ENCODE results near the gene NIT1. TPM values are rescaled to one million over a fixed set of nuclear protein-coding genes. Genes with fewer than 3 reads are reported as not detected.

The NIT1 gene
- total and polyA plus RNA-seq, 10 of the 15 experiments (the other 5 are each of a cell fraction or from before 2014, with no cell fraction given) = 19.2 to 54.4 (median 28.3) TPM

GRCh38 chr1:161068306-161069234, 49.3 kb upstream of the NIT1 start (continued):
- TF ChIP-seq CUX1 (IDR thresholded peaks at IDR 0.05; ENCODE audit: insufficient replicate concordance, low read depth, low read length) (no peak), NBN (IDR thresholded peaks at IDR 0.05) (peak; percentile 32; the same call in 1 of the 2 replicates), USF1 (IDR thresholded peaks at IDR 0.05; ENCODE audit: borderline replicate concordance, extremely low read length, insufficient read depth, low read depth, low read length) (no peak), MTA3 (IDR thresholded peaks at IDR 0.05; ENCODE audit: borderline replicate concordance, low read length) (peak; percentile 88; the same call in 1 of the 2 replicates), POLR2AphosphoS2 (IDR thresholded peaks at IDR 0.05; ENCODE audit: low read depth, low read length) (no peak), IKZF1 (conservative IDR thresholded peaks at IDR 0.05) (no peak; the same call in none of the 2 replicates), IRF5 (IDR thresholded peaks at IDR 0.05; ENCODE audit: borderline replicate concordance) (no peak), HDAC6 (IDR thresholded peaks at IDR 0.05; ENCODE audit: unreplicated experiment) (no peak), USF2 (IDR thresholded peaks at IDR 0.05; ENCODE audit: borderline replicate concordance, low read depth, low read length) (no peak), BCL11A (IDR thresholded peaks at IDR 0.05; ENCODE audit: low read depth, low read length) (no peak), ZBTB4 (CRISPR knock-in tag; IDR thresholded peaks at IDR 0.05) (no peak), MXI1 (IDR thresholded peaks at IDR 0.05; ENCODE audit: low read depth, low read length) (no peak), NFYA (IDR thresholded peaks at IDR 0.05; ENCODE audit: borderline replicate concordance, low read depth, low read length) (no peak), RCOR1 (conservative IDR thresholded peaks at IDR 0.05; ENCODE audit: low read depth, low read length) (no peak), SIX5 (IDR thresholded peaks at IDR 0.05; ENCODE audit: low read depth, low read length, severe bottlenecking) (no peak), ZBED1 (IDR thresholded peaks at IDR 0.05; ENCODE audit: borderline replicate concordance) (peak; percentile 44; the same call in 1 of the 2 replicates), CHD4 (IDR thresholded peaks at IDR 0.05) (no peak)

Data from GM12878 (cell line).